Effector memory CD8-positive, alpha-beta T cell (primary cell): Measurements from ENCODE around the gene RFNG.

Experiments
- ATAC-seq: fragments of 150-1000 bp; cut with Tn5 transposase; replicated peaks from 2 replicates; pipeline ENCODE4 v1.10.0; 2021; ENCODE audit warnings: mild to moderate bottlenecking, moderate library complexity
- DNase-seq, 3 experiments: peaks; one replicate each; pipeline ENCODE4 v3.0.0; 2021
- H3K27ac Mint-ChIP-seq, 2 donors: one replicate each; pipeline ENCODE4 v1.8.0; 2022; ENCODE audit warnings: mild to moderate bottlenecking in 2 of 2, mixed read lengths in 2 of 2, moderate library complexity in 2 of 2
- H3K27me3 Mint-ChIP-seq, 2 donors: one replicate each; pipeline ENCODE4 v1.8.0; 2022; ENCODE audit warnings: mixed read lengths in 2 of 2
- H3K36me3 Mint-ChIP-seq: one replicate; pipeline ENCODE4 v1.8.0; 2022; ENCODE audit warnings: mild to moderate bottlenecking, moderate library complexity, mixed read lengths; ENCODE audit not compliant: insufficient read depth
- H3K4me1 Mint-ChIP-seq, 2 donors: one replicate each; pipeline ENCODE4 v1.8.0; 2022; ENCODE audit warnings: low read depth in 2 of 2, mixed read lengths in 2 of 2
- H3K4me3 Mint-ChIP-seq, 2 donors: one replicate each; pipeline ENCODE4 v1.8.0; 2022; ENCODE audit warnings: mild to moderate bottlenecking in 2 of 2, mixed read lengths in 2 of 2, moderate library complexity in 2 of 2
- H3K9me3 Mint-ChIP-seq, 2 donors: one replicate each; pipeline ENCODE4 v1.8.0; 2022; ENCODE audit warnings: mixed read lengths in 2 of 2

The RFNG gene

GRCh38 chr17:82061047-82061925 is 9.7 kb upstream of the RFNG start:
- H3K4me3 Mint-ChIP-seq = no peak overlapping the region
- H3K4me1 Mint-ChIP-seq = peaks cover 7 to 12% of the 10 kb centered on the region in 2 donors
- no peaks in the 10 kb centered on the region for H3K27me3 Mint-ChIP-seq
- H3K36me3 Mint-ChIP-seq = peaks cover 24% of the 10 kb centered on the region
- no peaks in the 10 kb centered on the region for H3K9me3 Mint-ChIP-seq
- ATAC-seq (no peak), DNase-seq (no peak)
- H3K27ac Mint-ChIP-seq = no peak overlapping the region

- peaks cover 21% of the 10 kb centered on the region for H3K36me3 Mint-ChIP-seq
- H3K9me3 Mint-ChIP-seq = no peaks in the 10 kb centered on the region
- peaks cover 7 to 12% of the 10 kb centered on the region in 2 donors for H3K4me1 Mint-ChIP-seq
- ATAC-seq (no peak), DNase-seq (no peak)
- H3K27ac Mint-ChIP-seq = peak overlapping the region in 1 of 2 donors; percentile 7
- H3K4me3 Mint-ChIP-seq = no peak overlapping the region
- no peaks in the 10 kb centered on the region for H3K27me3 Mint-ChIP-seq
Measured at GRCh38 chr17:82060614-82061013, 9.0 kb upstream of the RFNG start.

- DNase-seq = no peak
- ATAC-seq = no peak
- no peaks in the 10 kb centered on the region for H3K9me3 Mint-ChIP-seq
- H3K4me1 Mint-ChIP-seq = peaks cover 10 to 12% of the 10 kb centered on the region in 2 donors
- no peak overlapping the region for H3K4me3 Mint-ChIP-seq
- H3K27me3 Mint-ChIP-seq = no peaks in the 10 kb centered on the region
- peaks cover 23% of the 10 kb centered on the region for H3K36me3 Mint-ChIP-seq
- peak overlapping the region; percentile 7 to 38 for H3K27ac Mint-ChIP-seq
Measured at GRCh38 chr17:82060001-82060380, 8.4 kb upstream of the RFNG start.

- Mint-ChIP-seq H3K4me1 (peaks cover 9% of the 10 kb centered on the region in 2 donors), H3K36me3 (peaks cover 21% of the 10 kb centered on the region)
Measured at GRCh38 chr17:82059272-82060000, 7.8 kb upstream of the RFNG start.

GRCh38 chr17:82058855-82059249 is 7.2 kb upstream of the RFNG start:
- DNase-seq = no peak
- Mint-ChIP-seq H3K9me3 (no peaks in the 10 kb centered on the region), H3K4me1 (peaks cover 4 to 6% of the 10 kb centered on the region in 2 donors), H3K27ac (no peak overlapping the region), H3K4me3 (no peak overlapping the region), H3K27me3 (no peaks in the 10 kb centered on the region), H3K36me3 (peaks cover 20% of the 10 kb centered on the region)
- no peak for ATAC-seq

More at GRCh38 chr17:82059272-82060000, 7.8 kb upstream of the RFNG start:
- DNase-seq (no peak), ATAC-seq (no peak)
- Mint-ChIP-seq H3K4me3 (no peak overlapping the region), H3K9me3 (no peaks in the 10 kb centered on the region), H3K27me3 (no peaks in the 10 kb centered on the region), H3K27ac (no peak overlapping the region)

- Mint-ChIP-seq H3K27me3 (no peaks in the 10 kb centered on the region), H3K27ac (no peak overlapping the region), H3K36me3 (peaks cover 20% of the 10 kb centered on the region), H3K9me3 (no peaks in the 10 kb centered on the region), H3K4me3 (no peak overlapping the region), H3K4me1 (peaks cover 4 to 11% of the 10 kb centered on the region in 2 donors)
- ATAC-seq (no peak), DNase-seq (no peak)
Measured at GRCh38 chr17:82058230-82058854, 6.7 kb upstream of the RFNG start.

- H3K27ac Mint-ChIP-seq = no peak overlapping the region
- no peaks in the 10 kb centered on the region for H3K27me3 Mint-ChIP-seq
- peaks cover 20% of the 10 kb centered on the region for H3K36me3 Mint-ChIP-seq
- peaks cover 4 to 14% of the 10 kb centered on the region in 2 donors for H3K4me1 Mint-ChIP-seq
- no peak overlapping the region for H3K4me3 Mint-ChIP-seq
- ATAC-seq = no peak
- H3K9me3 Mint-ChIP-seq = no peaks in the 10 kb centered on the region
- DNase-seq = no peak
Measured at GRCh38 chr17:82056729-82057621, 5.4 kb upstream of the RFNG start.

- ATAC-seq = no peak
- H3K27ac Mint-ChIP-seq = no peak overlapping the region
- peaks cover 4 to 13% of the 10 kb centered on the region in 2 donors for H3K4me1 Mint-ChIP-seq
Measured at GRCh38 chr17:82055965-82056728, 4.5 kb upstream of the RFNG start.

GRCh38 chr17:82055023-82055964 is 3.7 kb upstream of the RFNG start:
- Mint-ChIP-seq H3K36me3 (peaks cover 15% of the 10 kb centered on the region), H3K27me3 (no peaks in the 10 kb centered on the region), H3K9me3 (no peaks in the 10 kb centered on the region), H3K27ac (no peak overlapping the region), H3K4me3 (no peak overlapping the region), H3K4me1 (peaks cover 8 to 20% of the 10 kb centered on the region in 2 donors)
- no peak for DNase-seq
- no peak for ATAC-seq

More at GRCh38 chr17:82055965-82056728, 4.5 kb upstream of the RFNG start:
- H3K9me3 Mint-ChIP-seq = no peaks in the 10 kb centered on the region
- no peaks in the 10 kb centered on the region for H3K27me3 Mint-ChIP-seq
- peaks cover 19% of the 10 kb centered on the region for H3K36me3 Mint-ChIP-seq
- no peak overlapping the region for H3K4me3 Mint-ChIP-seq
- DNase-seq = no peak

- no peak for ATAC-seq
- DNase-seq = no peak
- Mint-ChIP-seq H3K4me1 (peaks cover 5 to 22% of the 10 kb centered on the region in 2 donors), H3K27ac (peak overlapping the region in 1 of 2 donors; percentile 22), H3K27me3 (no peaks in the 10 kb centered on the region), H3K36me3 (peaks cover 11% of the 10 kb centered on the region), H3K9me3 (no peaks in the 10 kb centered on the region), H3K4me3 (no peak overlapping the region)
Measured at GRCh38 chr17:82054351-82055022, 2.9 kb upstream of the RFNG start.

GRCh38 chr17:82053556-82054263 is 2.1 kb upstream of the RFNG start:
- Mint-ChIP-seq H3K27me3 (no peaks in the 10 kb centered on the region), H3K4me3 (peak overlapping the region; percentile 78 to 83), H3K9me3 (no peaks in the 10 kb centered on the region), H3K36me3 (peaks cover 11% of the 10 kb centered on the region), H3K4me1 (peaks cover 5 to 22% of the 10 kb centered on the region in 2 donors), H3K27ac (no peak overlapping the region)
- DNase-seq (no peak), ATAC-seq (no peak)
